ENCODE results near the gene DNHD1. TPM values are rescaled to one million over a fixed set of nuclear protein-coding genes. Genes with fewer than 3 reads are reported as not detected.
A peak's percentile ranks its signal among the peaks of the same experiment; 100 is the strongest.
"Not testable (repeated sequence)": the region's sequence is repeated elsewhere in the genome, so short reads cannot be mapped to it uniquely, and the experiment has no call there.

DNHD1 gene
- total and polyA plus RNA-seq, 9 of the 15 experiments (the other 6 are each of a cell fraction or from before 2014, with no cell fraction given), result 0.82 to 9.7 (median 3.8) TPM

- TF ChIP-seq, protein P1, sequence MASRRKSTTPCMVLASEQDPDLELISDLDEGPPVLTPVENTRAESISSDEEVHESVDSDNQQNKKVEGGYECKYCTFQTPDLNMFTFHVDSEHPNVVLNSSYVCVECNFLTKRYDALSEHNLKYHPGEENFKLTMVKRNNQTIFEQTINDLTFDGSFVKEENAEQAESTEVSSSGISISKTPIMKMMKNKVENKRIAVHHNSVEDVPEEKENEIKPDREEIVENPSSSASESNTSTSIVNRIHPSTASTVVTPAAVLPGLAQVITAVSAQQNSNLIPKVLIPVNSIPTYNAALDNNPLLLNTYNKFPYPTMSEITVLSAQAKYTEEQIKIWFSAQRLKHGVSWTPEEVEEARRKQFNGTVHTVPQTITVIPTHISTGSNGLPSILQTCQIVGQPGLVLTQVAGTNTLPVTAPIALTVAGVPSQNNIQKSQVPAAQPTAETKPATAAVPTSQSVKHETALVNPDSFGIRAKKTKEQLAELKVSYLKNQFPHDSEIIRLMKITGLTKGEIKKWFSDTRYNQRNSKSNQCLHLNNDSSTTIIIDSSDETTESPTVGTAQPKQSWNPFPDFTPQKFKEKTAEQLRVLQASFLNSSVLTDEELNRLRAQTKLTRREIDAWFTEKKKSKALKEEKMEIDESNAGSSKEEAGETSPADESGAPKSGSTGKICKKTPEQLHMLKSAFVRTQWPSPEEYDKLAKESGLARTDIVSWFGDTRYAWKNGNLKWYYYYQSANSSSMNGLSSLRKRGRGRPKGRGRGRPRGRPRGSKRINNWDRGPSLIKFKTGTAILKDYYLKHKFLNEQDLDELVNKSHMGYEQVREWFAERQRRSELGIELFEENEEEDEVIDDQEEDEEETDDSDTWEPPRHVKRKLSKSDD (conservative IDR thresholded peaks at IDR 0.05; ENCODE audit: low read length), result no peak
- TF ChIP-seq, protein P2, sequence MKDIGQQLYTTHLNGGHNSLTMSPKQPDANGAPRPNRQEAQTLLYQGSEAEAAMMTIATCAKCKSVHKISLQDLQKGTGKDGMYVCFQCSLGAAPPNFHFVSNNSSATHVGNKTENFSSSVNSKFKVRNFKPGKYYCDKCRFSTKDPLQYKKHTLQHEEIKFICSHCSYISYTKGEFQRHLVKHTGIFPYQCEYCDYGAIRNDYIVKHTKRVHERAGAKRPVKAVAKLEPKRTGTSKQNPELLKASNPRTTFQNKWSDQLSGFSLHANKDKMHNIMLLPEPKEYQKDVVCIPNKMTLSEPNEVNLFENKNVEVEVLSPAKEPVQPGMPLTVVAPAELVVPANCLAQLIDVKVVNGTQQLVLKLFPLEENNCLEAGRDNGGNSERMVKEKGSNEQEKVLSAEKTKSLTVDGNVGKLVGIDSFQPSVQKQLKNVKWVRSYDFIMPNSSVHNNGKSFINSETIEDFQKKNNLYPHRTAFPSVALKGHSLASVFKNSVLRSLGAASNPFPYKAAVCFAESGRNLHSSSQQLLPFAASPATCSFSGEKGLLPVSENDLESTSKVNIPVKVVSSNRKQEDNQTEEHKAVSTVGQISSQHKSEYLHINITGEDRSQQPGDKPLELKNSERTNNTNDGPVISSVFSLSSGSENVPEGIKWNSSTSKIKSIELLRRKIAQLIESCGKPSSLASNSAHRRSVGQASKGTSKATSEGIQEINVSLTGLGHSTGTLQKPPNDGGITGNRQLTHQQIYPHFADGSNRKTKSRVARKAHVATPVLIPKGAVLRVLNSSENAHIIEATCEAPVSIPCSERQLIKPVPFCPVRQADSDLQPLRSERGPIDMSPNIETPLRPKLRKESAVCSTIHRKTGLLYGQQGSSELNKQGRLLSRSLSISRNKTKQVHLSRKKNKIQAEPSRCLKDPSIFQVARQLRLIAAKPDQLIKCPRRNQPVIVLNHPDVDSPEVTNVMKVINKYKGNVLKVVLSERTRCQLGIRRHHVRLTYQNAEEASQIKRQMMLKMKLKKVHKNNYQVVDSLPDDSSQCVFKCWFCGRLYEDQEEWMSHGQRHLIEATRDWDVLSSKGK (CRISPR knock-in tag; IDR thresholded peaks at IDR 0.05), result no peak
These were observed 23.2 kb downstream of the DNHD1 start (continued) for GRCh38 chr11:6520265-6520664.

DNA sequence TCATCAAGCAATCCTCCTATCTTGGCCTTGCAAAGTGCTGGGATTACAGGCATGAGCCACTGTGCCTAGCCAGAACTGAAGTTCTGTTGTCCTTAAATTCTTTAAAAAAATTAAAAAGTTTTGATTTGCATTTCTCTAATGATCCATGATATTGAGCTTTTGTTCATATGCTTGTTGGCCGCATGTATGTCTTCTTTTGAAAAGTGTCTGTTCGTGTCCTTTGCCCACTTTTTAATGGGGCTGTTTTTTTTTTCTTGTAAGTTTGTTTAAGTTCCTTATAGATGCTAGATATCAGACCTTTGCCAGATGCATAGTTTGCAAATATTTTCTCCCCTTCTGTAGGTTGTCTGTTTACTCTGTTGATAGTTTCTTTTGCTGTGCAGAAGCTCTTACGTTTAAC is 24.9 kb downstream of the DNHD1 start:
- H4K20me1 ChIP-seq (replicated peaks; ENCODE audit: control insufficient read depth, insufficient read depth, low read length); H3K79me2 ChIP-seq (ENCODE audit: control insufficient read depth, insufficient read depth, low read length); in situ Hi-C loops (cut with MboI); FAIRE-seq; intact Hi-C loops (cut with micrococcal nuclease); H3K27ac ChIP-seq (ENCODE audit: extremely low read depth, low read depth, low read length); H3K36me3 ChIP-seq (ENCODE audit: control insufficient read depth, insufficient read depth, low read length); H3K27me3 ChIP-seq (ENCODE audit: control insufficient read depth in 2 of 2, insufficient read depth in 2 of 2, low read length in 2 of 2); DNase-seq (ENCODE audit: extremely low read depth in 1 of 4, low spot score in 3 of 4); H3K4me3 ChIP-seq; ATAC-seq; H3K9me1 ChIP-seq (ENCODE audit: control insufficient read depth, insufficient read depth, low read length); H3K4me2 ChIP-seq (ENCODE audit: insufficient read depth, low read length); CTCF ChIA-PET (ENCODE audit: low intra/inter-chr PET ratio); BruUV-seq (replicated peaks); H2AFZ ChIP-seq (ENCODE audit: low read depth, low read length); H3K9ac ChIP-seq (ENCODE audit: insufficient read depth in 1 of 2, low read depth in 2 of 2, low read length in 2 of 2); H3K4me1 ChIP-seq (replicated peaks in 1 of 2; ENCODE audit: control insufficient read depth in 2 of 2, insufficient read depth in 2 of 2, low read length in 2 of 2); H3K9me3 ChIP-seq (replicated peaks; ENCODE audit: control insufficient read depth, insufficient read depth, low read depth, low read length): not testable (repeated sequence)
- TF ChIP-seq, protein P3, sequence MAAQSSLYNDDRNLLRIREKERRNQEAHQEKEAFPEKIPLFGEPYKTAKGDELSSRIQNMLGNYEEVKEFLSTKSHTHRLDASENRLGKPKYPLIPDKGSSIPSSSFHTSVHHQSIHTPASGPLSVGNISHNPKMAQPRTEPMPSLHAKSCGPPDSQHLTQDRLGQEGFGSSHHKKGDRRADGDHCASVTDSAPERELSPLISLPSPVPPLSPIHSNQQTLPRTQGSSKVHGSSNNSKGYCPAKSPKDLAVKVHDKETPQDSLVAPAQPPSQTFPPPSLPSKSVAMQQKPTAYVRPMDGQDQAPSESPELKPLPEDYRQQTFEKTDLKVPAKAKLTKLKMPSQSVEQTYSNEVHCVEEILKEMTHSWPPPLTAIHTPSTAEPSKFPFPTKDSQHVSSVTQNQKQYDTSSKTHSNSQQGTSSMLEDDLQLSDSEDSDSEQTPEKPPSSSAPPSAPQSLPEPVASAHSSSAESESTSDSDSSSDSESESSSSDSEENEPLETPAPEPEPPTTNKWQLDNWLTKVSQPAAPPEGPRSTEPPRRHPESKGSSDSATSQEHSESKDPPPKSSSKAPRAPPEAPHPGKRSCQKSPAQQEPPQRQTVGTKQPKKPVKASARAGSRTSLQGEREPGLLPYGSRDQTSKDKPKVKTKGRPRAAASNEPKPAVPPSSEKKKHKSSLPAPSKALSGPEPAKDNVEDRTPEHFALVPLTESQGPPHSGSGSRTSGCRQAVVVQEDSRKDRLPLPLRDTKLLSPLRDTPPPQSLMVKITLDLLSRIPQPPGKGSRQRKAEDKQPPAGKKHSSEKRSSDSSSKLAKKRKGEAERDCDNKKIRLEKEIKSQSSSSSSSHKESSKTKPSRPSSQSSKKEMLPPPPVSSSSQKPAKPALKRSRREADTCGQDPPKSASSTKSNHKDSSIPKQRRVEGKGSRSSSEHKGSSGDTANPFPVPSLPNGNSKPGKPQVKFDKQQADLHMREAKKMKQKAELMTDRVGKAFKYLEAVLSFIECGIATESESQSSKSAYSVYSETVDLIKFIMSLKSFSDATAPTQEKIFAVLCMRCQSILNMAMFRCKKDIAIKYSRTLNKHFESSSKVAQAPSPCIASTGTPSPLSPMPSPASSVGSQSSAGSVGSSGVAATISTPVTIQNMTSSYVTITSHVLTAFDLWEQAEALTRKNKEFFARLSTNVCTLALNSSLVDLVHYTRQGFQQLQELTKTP (IDR thresholded peaks at IDR 0.05; ENCODE audit: low read depth in 1 of 2, partially characterized antibody in 2 of 2), result peak in 1 of 2 experiments; percentile 93
- 80% methylated on average over 3 of the region's 3 CpGs for WGBS (ENCODE audit: insufficient coverage, low coverage, missing lambda C conversion rate)
- POLR2A ChIA-PET, result interaction anchor here (1.2 kb wide), 1 partner anchor 17 kb away, joined by 4 read pairs; no protein-coding TSS in a partner anchor
